Mesothelial cell of epicardium (in vitro differentiated cells): ENCODE measurements around the gene SLC6A3. TPM values are rescaled to one million over a fixed set of nuclear protein-coding genes. Genes with fewer than 3 reads are reported as not detected.

Experiments
- DNase-seq, 2 experiments: peaks; one replicate each; pipeline ENCODE4 v3.0.0; 2021; ENCODE audit warnings: low spot score in 2 of 2; ENCODE audit not compliant: unreplicated experiment in 2 of 2
- H3K27ac Mint-ChIP-seq: 2 replicates; pipeline ENCODE4 v1.8.0; 2021; ENCODE audit warnings: mixed read lengths
- H3K27me3 Mint-ChIP-seq: 2 replicates; pipeline ENCODE4 v1.8.0; 2021; ENCODE audit warnings: low read depth, mixed read lengths
- H3K36me3 Mint-ChIP-seq: 2 replicates; pipeline ENCODE4 v1.8.0; 2021; ENCODE audit warnings: mixed read lengths
- H3K4me1 Mint-ChIP-seq: 2 replicates; pipeline ENCODE4 v1.8.0; 2021; ENCODE audit warnings: mixed read lengths
- H3K4me3 Mint-ChIP-seq: 2 replicates; pipeline ENCODE4 v1.8.0; 2021; ENCODE audit warnings: mild to moderate bottlenecking, moderate library complexity, mixed read lengths
- H3K9me3 Mint-ChIP-seq: 2 replicates; pipeline ENCODE4 v1.8.0; 2021; ENCODE audit warnings: mixed read lengths
- total RNA-seq: library from RNA; stranded (reverse); gene quantifications from 3 replicates; pipeline ENCODE4 v1.2.1, GENCODE V29; 2021
- TF ChIP-seq, protein P1 (sequence below): fragments of 200-600 bp; sonication (generic); IDR thresholded peaks from one replicate; pipeline ENCODE4 v1.5.0; 2021; ENCODE audit warnings: antibody characterized with exemption; ENCODE audit not compliant: unreplicated experiment

SLC6A3 gene
- total RNA-seq, 1 donor from 2014 or later: 0.04 TPM

DNA sequence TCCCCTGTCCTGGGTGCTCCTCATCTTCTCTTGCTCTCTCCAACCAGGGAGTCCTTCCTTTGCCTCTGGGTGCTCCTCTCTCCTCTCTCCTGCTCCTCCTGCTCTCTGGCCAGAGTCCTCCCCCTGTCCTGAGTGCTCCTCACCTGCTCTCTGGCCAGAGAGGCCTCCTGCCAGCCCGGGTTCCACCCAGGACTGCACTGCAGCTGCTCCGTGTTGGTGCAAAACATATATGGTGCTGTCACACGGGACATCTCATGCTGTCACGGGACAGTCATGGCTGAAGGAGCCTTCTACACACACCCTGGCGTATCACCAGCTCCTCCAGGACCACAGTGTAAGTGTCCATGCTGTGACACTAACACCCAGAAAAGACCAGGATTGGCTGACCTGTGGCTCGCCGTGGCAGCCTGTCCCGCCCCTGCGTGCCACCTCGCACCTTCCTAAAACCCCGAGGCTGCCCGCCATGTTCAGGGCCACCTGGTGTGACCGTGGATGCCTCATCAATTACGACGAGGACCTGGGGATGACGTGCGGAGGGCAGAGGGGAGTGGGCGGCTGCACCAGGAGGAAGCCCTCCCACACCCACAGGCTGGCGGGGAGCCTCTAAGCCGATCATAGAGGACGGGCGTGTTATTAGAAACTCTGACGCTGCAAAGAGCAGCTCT lies 27.9 kb upstream of the SLC6A3 start:
- Mint-ChIP-seq H3K4me3 (no peak overlapping the region), H3K4me1 (no peaks in the 10 kb centered on the region), H3K27me3 (no peaks in the 10 kb centered on the region), H3K27ac (no peak overlapping the region), H3K36me3 (peaks cover 16% of the 10 kb centered on the region), H3K9me3 (no peaks in the 10 kb centered on the region)
- no peak for DNase-seq
- TF ChIP-seq, protein P1, sequence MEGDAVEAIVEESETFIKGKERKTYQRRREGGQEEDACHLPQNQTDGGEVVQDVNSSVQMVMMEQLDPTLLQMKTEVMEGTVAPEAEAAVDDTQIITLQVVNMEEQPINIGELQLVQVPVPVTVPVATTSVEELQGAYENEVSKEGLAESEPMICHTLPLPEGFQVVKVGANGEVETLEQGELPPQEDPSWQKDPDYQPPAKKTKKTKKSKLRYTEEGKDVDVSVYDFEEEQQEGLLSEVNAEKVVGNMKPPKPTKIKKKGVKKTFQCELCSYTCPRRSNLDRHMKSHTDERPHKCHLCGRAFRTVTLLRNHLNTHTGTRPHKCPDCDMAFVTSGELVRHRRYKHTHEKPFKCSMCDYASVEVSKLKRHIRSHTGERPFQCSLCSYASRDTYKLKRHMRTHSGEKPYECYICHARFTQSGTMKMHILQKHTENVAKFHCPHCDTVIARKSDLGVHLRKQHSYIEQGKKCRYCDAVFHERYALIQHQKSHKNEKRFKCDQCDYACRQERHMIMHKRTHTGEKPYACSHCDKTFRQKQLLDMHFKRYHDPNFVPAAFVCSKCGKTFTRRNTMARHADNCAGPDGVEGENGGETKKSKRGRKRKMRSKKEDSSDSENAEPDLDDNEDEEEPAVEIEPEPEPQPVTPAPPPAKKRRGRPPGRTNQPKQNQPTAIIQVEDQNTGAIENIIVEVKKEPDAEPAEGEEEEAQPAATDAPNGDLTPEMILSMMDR: no peak

DNA sequence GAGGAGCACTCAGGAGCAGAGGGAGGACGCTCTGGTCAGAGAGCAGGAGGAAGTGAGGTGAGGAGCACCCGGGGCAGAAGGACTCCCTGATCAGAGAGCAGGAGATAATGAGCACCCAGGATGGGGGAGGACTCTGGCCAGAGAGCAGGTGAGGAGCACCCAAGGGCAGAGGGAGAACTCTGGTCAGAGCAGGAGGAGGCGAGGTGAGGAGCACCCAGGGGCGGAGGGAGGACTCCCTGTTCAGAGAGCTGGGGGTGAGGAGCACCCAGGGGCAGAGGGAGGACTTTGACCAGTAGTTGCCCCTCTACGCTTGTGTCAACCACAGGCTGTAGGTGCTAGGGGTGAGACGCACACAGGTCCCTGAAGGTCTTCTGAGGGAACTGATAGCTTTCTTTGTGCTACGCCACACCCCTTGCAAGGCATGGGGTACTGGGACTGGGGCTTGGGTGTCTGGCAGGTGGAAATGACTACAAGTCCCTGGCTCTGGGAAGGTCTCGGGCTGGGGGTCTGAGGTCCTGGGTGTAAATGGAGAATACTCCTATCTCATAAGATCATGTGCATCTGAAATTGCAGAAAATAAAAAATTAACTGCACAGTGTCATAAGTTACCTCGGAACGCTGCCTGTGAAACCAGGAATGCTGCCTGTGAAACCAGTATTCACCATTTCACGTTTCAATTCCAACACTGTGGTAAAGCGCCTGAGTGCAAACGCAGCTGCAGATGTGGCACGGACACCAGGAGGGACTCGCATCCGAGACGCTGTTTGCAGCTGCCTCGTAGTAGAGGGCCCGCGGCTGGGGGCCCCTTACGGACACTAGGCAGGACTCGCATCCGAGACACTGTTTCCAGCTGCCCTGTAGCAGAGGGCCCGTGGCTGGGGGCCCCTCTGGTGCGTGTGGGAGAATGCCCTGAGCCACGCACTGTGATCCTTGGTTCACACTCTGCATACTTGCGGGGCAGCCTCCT lies 27.0 kb upstream of the SLC6A3 start:
- Mint-ChIP-seq H3K27ac (no peak overlapping the region), H3K4me3 (no peak overlapping the region), H3K4me1 (no peaks in the 10 kb centered on the region), H3K27me3 (no peaks in the 10 kb centered on the region), H3K36me3 (peaks cover 16% of the 10 kb centered on the region), H3K9me3 (no peaks in the 10 kb centered on the region)
- no peak for DNase-seq
- TF ChIP-seq, protein P1: no peak

DNA sequence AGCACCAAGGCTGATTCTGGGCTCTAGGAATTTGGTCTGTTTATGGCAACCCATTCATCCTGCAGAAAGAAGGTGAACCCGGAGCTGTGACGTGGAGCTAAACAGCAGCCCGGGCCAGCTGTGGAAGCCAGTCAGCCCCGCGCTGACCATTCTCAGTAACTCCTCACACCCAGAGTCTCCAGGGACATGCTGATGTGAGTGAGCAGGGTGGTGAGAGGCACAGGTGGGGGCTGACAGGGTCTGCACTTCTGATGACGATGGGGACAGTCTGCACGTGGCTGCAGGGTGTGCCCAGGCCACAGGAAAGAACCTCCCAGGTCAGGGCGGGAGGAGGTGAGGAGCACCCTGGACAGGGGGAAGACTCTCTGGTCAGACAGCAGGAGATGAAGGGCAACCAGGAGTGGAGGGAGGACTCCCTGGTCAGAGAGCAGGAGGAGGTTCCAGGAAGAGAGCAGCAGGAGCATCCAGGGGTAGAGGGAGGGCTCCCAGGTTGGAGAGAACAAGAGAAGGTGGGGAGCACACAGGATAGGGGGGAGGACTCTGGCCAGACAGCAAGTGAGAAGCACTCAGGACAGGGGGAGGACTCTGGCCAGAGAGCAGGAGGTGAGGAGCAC lies 26.1 kb upstream of the SLC6A3 start:
- TF ChIP-seq, protein P1: no peak
- H3K27me3 Mint-ChIP-seq: no peaks in the 10 kb centered on the region
- no peaks in the 10 kb centered on the region for H3K9me3 Mint-ChIP-seq
- H3K4me1 Mint-ChIP-seq: no peaks in the 10 kb centered on the region
- DNase-seq: no peak
- H3K36me3 Mint-ChIP-seq: peaks cover 13% of the 10 kb centered on the region
- H3K27ac Mint-ChIP-seq: no peak overlapping the region
- H3K4me3 Mint-ChIP-seq: no peak overlapping the region

DNA sequence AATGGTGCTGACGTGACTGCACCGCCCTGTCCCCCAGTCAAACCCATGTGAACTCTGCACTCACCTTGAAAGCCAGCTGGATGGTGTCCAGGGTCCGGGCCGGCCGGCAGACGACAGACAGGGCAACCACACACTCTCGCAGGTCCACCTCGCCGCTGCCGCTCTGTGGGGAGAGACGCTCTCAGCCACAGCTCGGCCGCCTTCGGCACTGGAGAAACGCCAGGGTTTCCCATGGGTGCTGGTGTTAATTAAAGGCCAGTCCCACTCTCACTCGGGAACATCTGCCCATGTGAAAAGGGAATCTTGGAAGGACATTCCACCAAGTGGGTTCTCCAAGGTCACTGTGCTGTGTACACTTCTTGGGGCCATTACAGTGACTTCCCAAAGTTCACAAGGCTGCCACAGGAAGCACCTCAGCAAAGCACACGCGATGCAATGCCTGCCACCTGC lies 25.5 kb upstream of the SLC6A3 start:
- DNase-seq: no peak
- no peaks in the 10 kb centered on the region for H3K4me1 Mint-ChIP-seq
- no peak overlapping the region for H3K4me3 Mint-ChIP-seq
- no peaks in the 10 kb centered on the region for H3K9me3 Mint-ChIP-seq
- no peaks in the 10 kb centered on the region for H3K27me3 Mint-ChIP-seq
- TF ChIP-seq, protein P1: no peak
- no peak overlapping the region for H3K27ac Mint-ChIP-seq
- H3K36me3 Mint-ChIP-seq: peaks cover 18% of the 10 kb centered on the region

DNA sequence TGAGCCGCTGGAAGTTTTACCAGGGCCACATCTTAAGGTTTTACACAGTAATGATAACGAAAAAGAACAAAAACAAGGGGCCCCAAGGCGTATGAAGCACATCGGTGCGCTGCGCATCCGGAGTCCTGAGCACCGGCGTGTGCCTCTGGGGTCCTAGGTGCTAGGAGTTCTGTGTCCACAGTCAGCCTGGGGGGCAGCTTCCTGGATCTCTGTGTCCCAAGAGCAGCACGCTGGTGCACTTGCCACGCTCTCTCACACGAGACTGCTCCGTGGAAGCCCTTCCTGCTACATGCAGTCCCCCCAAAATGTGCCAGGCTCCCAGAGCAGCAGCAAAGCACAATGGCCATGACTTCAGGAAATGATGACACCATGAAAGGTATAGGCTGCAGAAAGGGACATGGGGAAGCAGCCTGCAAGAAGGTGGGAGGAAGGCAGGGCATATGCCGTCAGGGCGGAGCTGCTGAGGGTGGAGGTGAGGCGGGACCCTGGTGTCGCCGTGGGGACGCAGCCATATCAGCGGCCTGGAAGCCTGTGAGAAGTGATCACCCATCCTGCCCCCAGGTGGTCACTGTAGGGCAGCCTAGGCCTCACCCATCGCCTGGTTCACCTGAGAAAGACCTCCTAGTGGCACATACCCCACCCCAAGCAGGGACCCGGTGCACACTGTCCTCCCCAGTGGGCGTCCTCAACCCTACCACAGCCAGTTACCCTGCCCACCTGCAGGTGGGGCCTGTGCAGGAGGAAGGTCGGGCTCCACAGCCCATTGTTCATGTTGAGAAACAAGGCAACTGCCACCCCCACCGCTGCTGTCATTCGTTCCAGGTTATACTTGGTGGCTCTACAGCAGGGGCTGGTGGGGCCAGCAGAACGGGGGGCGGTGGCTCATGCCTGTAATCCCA lies 23.6 kb upstream of the SLC6A3 start:
- H3K9me3 Mint-ChIP-seq: peaks cover 10% of the 10 kb centered on the region
- H3K4me3 Mint-ChIP-seq: no peak overlapping the region
- DNase-seq: no peak
- no peaks in the 10 kb centered on the region for H3K4me1 Mint-ChIP-seq
- no peak overlapping the region for H3K27ac Mint-ChIP-seq
- TF ChIP-seq, protein P1: no peak
- H3K27me3 Mint-ChIP-seq: no peaks in the 10 kb centered on the region
- H3K36me3 Mint-ChIP-seq: peaks cover 36% of the 10 kb centered on the region
